ENCODE data around the gene ACAT2. TPM values are rescaled to one million over a fixed set of nuclear protein-coding genes. Genes with fewer than 3 reads are reported as not detected.

ACAT2 gene
- 132 and 133 TPM in 2 replicates for total RNA-seq

GRCh38 chr6:159761873-159762680, at the start of gene ACAT2:
ACAT2 (plus strand) TSS chr6:159762045; CDS start chr6:159762088, 43 bp downstream.

GRCh38 chr6:159726918-159727716, 34.7 kb upstream of the ACAT2 start, which contains the start of gene WTAP:
WTAP (plus strand) TSS chr6:159727506; CDS start chr6:159736266, 8,760 bp downstream.

GRCh38 chr6:159789377-159790148, 27.7 kb downstream of the ACAT2 start, which contains the start of gene TCP1:
TCP1 (minus strand) TSS chr6:159789602; CDS start chr6:159789468, 134 bp downstream.

GRCh38 chr6:159790149-159790955, 28.5 kb downstream of the ACAT2 start, which contains the start of gene MRPL18:
MRPL18 (plus strand) TSS chr6:159790467; CDS start chr6:159790588, 121 bp downstream.

GRCh38 chr6:159800141-159800865, 38.5 kb downstream of the ACAT2 start, which contains the start of gene PNLDC1:
PNLDC1 (plus strand) TSS chr6:159800276; CDS start chr6:159800308, 32 bp downstream.

Other genes with a start within 250 kb of the ACAT2 start
- 107 and 140 TPM in 2 replicates for gene SOD2, start 68.8 kb upstream of the ACAT2 start, total RNA-seq
- gene WTAP, start 34.5 kb upstream of the ACAT2 start, total RNA-seq = 52.3 and 55.4 TPM in 2 replicates
- 296 and 298 TPM in 2 replicates for gene TCP1, start 27.6 kb downstream of the ACAT2 start, total RNA-seq
- gene MRPL18, start 28.4 kb downstream of the ACAT2 start, total RNA-seq = 122 and 129 TPM in 2 replicates
- gene PNLDC1, start 38.2 kb downstream of the ACAT2 start, total RNA-seq = 0.18 and 0.86 TPM in 2 replicates
- not detected in 2 replicates for gene MAS1, start 128.9 kb downstream of the ACAT2 start, total RNA-seq
- 38.1 and 46.1 TPM in 2 replicates for gene IGF2R, start 207.0 kb downstream of the ACAT2 start, total RNA-seq

Measured in myometrial cell (primary cell).